Stimulated activated CD8-positive, alpha-beta memory T cell treated with anti-CD3 and anti-CD28 coated beads, Interleukin-12 subunit alpha, Interleukin-12 subunit beta, amount 100 ng/mL, for 4 hours (primary cell): Measurements from ENCODE around the gene DOP1A.

ENCODE experiments used
- DNase-seq: peaks from one replicate; pipeline ENCODE4 v3.0.0-alpha.2; 2020; ENCODE audit warnings: low read depth

Gene DOP1A

GRCh38 chr6:83071707-83072106 is 4.2 kb downstream of the DOP1A start:
- DNase-seq, result no peak

GRCh38 chr6:83072726-83073125 is 5.3 kb downstream of the DOP1A start:
- DNase-seq, result no peak

- no peak for DNase-seq
These were observed 6.1 kb downstream of the DOP1A start for GRCh38 chr6:83073615-83074014.

- DNase-seq, result no peak
These were observed 16.0 kb downstream of the DOP1A start for GRCh38 chr6:83083476-83083875.

- no peak for DNase-seq
These were observed 19.3 kb downstream of the DOP1A start for GRCh38 chr6:83086751-83087150.

GRCh38 chr6:83092756-83093399 is 25.4 kb downstream of the DOP1A start:
- DNase-seq, result no peak

- no peak for DNase-seq
These were observed 29.3 kb downstream of the DOP1A start for GRCh38 chr6:83096791-83097190.

- no peak for DNase-seq
These were observed 29.7 kb downstream of the DOP1A start for GRCh38 chr6:83097204-83097603.

- DNase-seq, result no peak
These were observed 30.2 kb downstream of the DOP1A start for GRCh38 chr6:83097675-83098074.

GRCh38 chr6:83098589-83098988 is 31.1 kb downstream of the DOP1A start:
- DNase-seq, result no peak

- DNase-seq, result no peak
These were observed 40.9 kb downstream of the DOP1A start for GRCh38 chr6:83108378-83108777.

GRCh38 chr6:83113258-83113657 is 45.8 kb downstream of the DOP1A start:
- DNase-seq, result no peak

- no peak for DNase-seq
These were observed 46.7 kb downstream of the DOP1A start for GRCh38 chr6:83114164-83114563.

- DNase-seq, result no peak
These were observed 50.3 kb downstream of the DOP1A start for GRCh38 chr6:83117802-83118201.

- DNase-seq, result no peak
These were observed 52.4 kb downstream of the DOP1A start for GRCh38 chr6:83119742-83120300.

- DNase-seq, result no peak
These were observed 57.1 kb downstream of the DOP1A start for GRCh38 chr6:83124553-83124952.

- no peak for DNase-seq
These were observed 58.0 kb downstream of the DOP1A start for GRCh38 chr6:83125425-83125824.

GRCh38 chr6:83126223-83126622 is 58.8 kb downstream of the DOP1A start:
- no peak for DNase-seq

- no peak for DNase-seq
These were observed 59.3 kb downstream of the DOP1A start for GRCh38 chr6:83126807-83127206.

- DNase-seq, result no peak
These were observed 59.8 kb downstream of the DOP1A start for GRCh38 chr6:83127258-83127657.

- no peak for DNase-seq
These were observed 60.5 kb downstream of the DOP1A start for GRCh38 chr6:83127976-83128375.

GRCh38 chr6:83132121-83132520 is 64.7 kb downstream of the DOP1A start:
- no peak for DNase-seq

- DNase-seq, result no peak
These were observed 70.7 kb downstream of the DOP1A start for GRCh38 chr6:83138118-83138722.

GRCh38 chr6:83138758-83139157 is 71.3 kb downstream of the DOP1A start:
- DNase-seq, result no peak
